ENCODE results near the gene SMURF1.

Gene SMURF1

GRCh38 chr7:99141841-99142726 is 1.8 kb downstream of the SMURF1 start:
- DNase-seq (ENCODE audit: low read depth): no peak

- DNase-seq (ENCODE audit: low read depth): no peak
These were observed 2.6 kb downstream of the SMURF1 start for GRCh38 chr7:99141334-99141733.

- DNase-seq (ENCODE audit: low read depth): no peak
These were observed 3.1 kb downstream of the SMURF1 start for GRCh38 chr7:99140813-99141212.

- DNase-seq (ENCODE audit: low read depth): no peak
These were observed 4.9 kb downstream of the SMURF1 start for GRCh38 chr7:99139036-99139435.

- no peak for DNase-seq (ENCODE audit: low read depth)
These were observed 6.3 kb downstream of the SMURF1 start for GRCh38 chr7:99137411-99138180.

- DNase-seq (ENCODE audit: low read depth): no peak
These were observed 8.0 kb downstream of the SMURF1 start for GRCh38 chr7:99135938-99136337.

GRCh38 chr7:99133766-99134564 is 9.9 kb downstream of the SMURF1 start:
- no peak for DNase-seq (ENCODE audit: low read depth)

GRCh38 chr7:99132595-99133321 is 11.2 kb downstream of the SMURF1 start:
- DNase-seq (ENCODE audit: low read depth): no peak

GRCh38 chr7:99131290-99131689 is 12.6 kb downstream of the SMURF1 start:
- no peak for DNase-seq (ENCODE audit: low read depth)

GRCh38 chr7:99129536-99129935 is 14.4 kb downstream of the SMURF1 start:
- no peak for DNase-seq (ENCODE audit: low read depth)

- DNase-seq (ENCODE audit: low read depth): no peak
These were observed 14.9 kb downstream of the SMURF1 start for GRCh38 chr7:99129001-99129400.

GRCh38 chr7:99128076-99128950 is 15.6 kb downstream of the SMURF1 start:
- DNase-seq (ENCODE audit: low read depth): no peak

GRCh38 chr7:99127636-99128035 is 16.3 kb downstream of the SMURF1 start:
- DNase-seq (ENCODE audit: low read depth): no peak

- no peak for DNase-seq (ENCODE audit: low read depth)
These were observed 16.9 kb downstream of the SMURF1 start for GRCh38 chr7:99126921-99127553.

GRCh38 chr7:99125505-99125865 is 18.4 kb downstream of the SMURF1 start:
- no peak for DNase-seq (ENCODE audit: low read depth)

- DNase-seq (ENCODE audit: low read depth): no peak
These were observed 19.0 kb downstream of the SMURF1 start for GRCh38 chr7:99124751-99125504.

GRCh38 chr7:99124236-99124635 is 19.7 kb downstream of the SMURF1 start:
- no peak for DNase-seq (ENCODE audit: low read depth)

GRCh38 chr7:99123571-99124033 is 20.3 kb downstream of the SMURF1 start:
- DNase-seq (ENCODE audit: low read depth): no peak

- no peak for DNase-seq (ENCODE audit: low read depth)
These were observed 21.1 kb downstream of the SMURF1 start for GRCh38 chr7:99122762-99123161.

Data from stromal cell of bone marrow (primary cell).